Measurements from ENCODE around the gene WNK2. TPM values are rescaled to one million over a fixed set of nuclear protein-coding genes. Genes with fewer than 3 reads are reported as not detected.
A peak's percentile ranks its signal among the peaks of the same experiment; 100 is the strongest.
"Not testable (repeated sequence)": the region's sequence is repeated elsewhere in the genome, so short reads cannot be mapped to it uniquely, and the experiment has no call there.

The WNK2 gene
- 0.22 TPM in 1 of 2 replicates, not detected in the other for total RNA-seq (2012; rRNA removed)

DNA sequence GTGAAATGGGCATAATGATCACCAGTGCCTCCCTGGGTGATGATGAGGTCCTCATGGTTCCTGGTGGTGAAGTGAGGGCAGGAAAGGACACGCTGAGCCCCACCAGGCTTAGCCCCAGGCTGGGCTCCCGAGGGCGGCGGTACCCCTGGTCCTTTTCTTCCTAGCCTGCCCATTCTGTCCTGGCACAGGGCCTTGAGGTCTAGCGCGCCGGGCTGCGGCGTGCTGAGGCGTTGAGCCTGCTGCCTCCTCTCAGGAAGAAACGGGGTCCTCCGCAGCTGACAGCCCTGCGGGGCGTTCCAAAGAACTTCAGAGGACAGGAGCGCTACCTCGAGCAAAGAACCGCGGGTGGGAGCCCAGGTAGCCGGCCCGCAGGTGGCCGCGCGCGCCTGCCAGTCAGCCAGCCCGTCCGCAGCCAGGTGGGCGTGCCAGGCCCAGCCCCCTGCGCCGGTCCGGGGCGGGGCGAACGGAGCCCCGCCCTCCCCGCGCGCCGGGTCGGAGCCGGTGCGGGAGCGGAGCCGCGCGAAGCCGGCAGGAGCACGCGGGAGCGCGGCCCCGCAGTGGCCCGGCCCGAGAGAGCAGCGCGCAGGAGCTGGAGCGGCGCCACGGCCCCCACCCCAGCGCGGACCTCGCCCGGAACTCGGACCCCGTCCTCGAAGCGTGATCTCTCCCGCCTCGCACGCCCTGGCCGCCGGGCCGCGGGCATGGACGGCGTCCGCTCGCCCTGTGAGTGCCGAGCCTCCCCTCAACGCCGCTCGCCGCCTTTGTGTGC, at the start of gene WNK2:
WNK2 (plus strand) TSS at position 477 of the 769 bp plus-strand sequence. CDS start 791 bp downstream, outside the sequence.
- no peaks in the 10 kb centered on the region for H3K36me3 ChIP-seq (ENCODE audit: insufficient read depth, low read length)
- peak within 1 kb of the TSS; percentile 59 for H3K4me3 ChIP-seq (ENCODE audit: low read length)
- no peaks in the 10 kb centered on the region for H3K4me1 ChIP-seq (ENCODE audit: control insufficient read depth, insufficient read depth, low read length)
- H3K27me3 ChIP-seq (ENCODE audit: control insufficient read depth, insufficient read depth, low read length): peaks cover 70% of the 10 kb centered on the region
- no peak within 1 kb of the TSS for H3K9ac ChIP-seq (ENCODE audit: low read depth, low read length)
- H3K4me2 ChIP-seq (ENCODE audit: low read length): peak within 1 kb of the TSS; percentile 74
- no peaks in the 10 kb centered on the region for H3K9me3 ChIP-seq (replicated peaks; ENCODE audit: low read length)

- Histone ChIP-seq H3K4me2 (ENCODE audit: low read length) (peak overlapping the region; percentile 89), H3K4me3 (ENCODE audit: low read length) (peak overlapping the region; percentile 92), H3K36me3 (ENCODE audit: insufficient read depth, low read length) (no peaks in the 10 kb centered on the region), H3K9me3 (replicated peaks; ENCODE audit: low read length) (peaks cover 4% of the 10 kb centered on the region), H3K9ac (ENCODE audit: low read depth, low read length) (peak overlapping the region; percentile 87), H3K27me3 (ENCODE audit: control insufficient read depth, insufficient read depth, low read length) (no peaks in the 10 kb centered on the region), H3K4me1 (ENCODE audit: control insufficient read depth, insufficient read depth, low read length) (peaks cover 42% of the 10 kb centered on the region)
Observed at GRCh38 chr9:93134740-93135444, 49.0 kb upstream of the WNK2 start.

- peaks cover 41% of the 10 kb centered on the region for H3K4me1 ChIP-seq (ENCODE audit: control insufficient read depth, insufficient read depth, low read length)
- no peaks in the 10 kb centered on the region for H3K27me3 ChIP-seq (ENCODE audit: control insufficient read depth, insufficient read depth, low read length)
- no peak overlapping the region for H3K4me3 ChIP-seq (ENCODE audit: low read length)
- peaks cover 4% of the 10 kb centered on the region for H3K9me3 ChIP-seq (replicated peaks; ENCODE audit: low read length)
- H3K36me3 ChIP-seq (ENCODE audit: insufficient read depth, low read length): no peaks in the 10 kb centered on the region
- no peak overlapping the region for H3K9ac ChIP-seq (ENCODE audit: low read depth, low read length)
- peak overlapping the region; percentile 21 for H3K4me2 ChIP-seq (ENCODE audit: low read length)
Observed at GRCh38 chr9:93136011-93136440, 47.9 kb upstream of the WNK2 start.

- H3K36me3 ChIP-seq (ENCODE audit: insufficient read depth, low read length): no peaks in the 10 kb centered on the region
- H3K4me3 ChIP-seq (ENCODE audit: low read length): no peak overlapping the region
- no peaks in the 10 kb centered on the region for H3K27me3 ChIP-seq (ENCODE audit: control insufficient read depth, insufficient read depth, low read length)
- no peak overlapping the region for H3K4me2 ChIP-seq (ENCODE audit: low read length)
- peaks cover 28% of the 10 kb centered on the region for H3K4me1 ChIP-seq (ENCODE audit: control insufficient read depth, insufficient read depth, low read length)
- H3K9me3 ChIP-seq (replicated peaks; ENCODE audit: low read length): peaks cover 4% of the 10 kb centered on the region
- H3K9ac ChIP-seq (ENCODE audit: low read depth, low read length): no peak overlapping the region
Observed at GRCh38 chr9:93137362-93137761, 46.6 kb upstream of the WNK2 start.

DNA sequence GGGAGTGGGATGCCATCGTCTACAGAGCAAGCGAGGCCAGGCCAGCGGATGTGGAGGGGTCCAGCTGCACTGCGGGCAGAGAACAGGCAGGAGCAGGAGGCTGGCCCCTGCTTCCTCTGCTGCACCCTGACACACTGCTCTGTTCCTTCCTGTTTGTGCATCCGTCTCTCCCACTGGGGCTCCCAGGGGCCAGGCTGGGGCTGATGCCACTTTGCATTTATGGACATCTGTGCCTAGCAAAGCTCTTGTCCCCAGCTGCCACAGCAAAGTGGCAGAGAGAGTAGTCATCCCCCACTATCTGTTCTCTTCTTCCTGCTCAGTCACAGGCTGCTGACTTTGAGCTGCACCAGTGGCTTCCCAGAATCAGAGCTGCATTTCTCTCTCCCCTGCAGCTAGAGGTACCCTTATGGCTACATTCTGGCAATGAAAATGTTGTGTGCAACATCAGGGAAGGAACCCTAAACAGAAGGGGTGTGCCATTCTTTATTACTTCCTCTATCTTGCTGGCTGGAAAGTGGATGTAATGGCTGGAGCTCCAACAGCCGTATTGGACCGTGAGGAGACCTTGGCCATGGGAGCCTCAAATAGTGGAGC, 45.7 kb upstream of the WNK2 start:
- H3K27me3 ChIP-seq (ENCODE audit: control insufficient read depth, insufficient read depth, low read length): no peaks in the 10 kb centered on the region
- H3K36me3 ChIP-seq (ENCODE audit: insufficient read depth, low read length): no peaks in the 10 kb centered on the region
- H3K9me3 ChIP-seq (replicated peaks; ENCODE audit: low read length): peaks cover 4% of the 10 kb centered on the region
- H3K9ac ChIP-seq (ENCODE audit: low read depth, low read length): no peak overlapping the region
- no peak overlapping the region for H3K4me2 ChIP-seq (ENCODE audit: low read length)
- peaks cover 19% of the 10 kb centered on the region for H3K4me1 ChIP-seq (ENCODE audit: control insufficient read depth, insufficient read depth, low read length)
- H3K4me3 ChIP-seq (ENCODE audit: low read length): no peak overlapping the region

GRCh38 chr9:93139365-93140182, 44.4 kb upstream of the WNK2 start:
- Histone ChIP-seq H3K9ac (ENCODE audit: low read depth, low read length) (no peak overlapping the region), H3K4me3 (ENCODE audit: low read length) (no peak overlapping the region), H3K4me1 (ENCODE audit: control insufficient read depth, insufficient read depth, low read length) (peaks cover 21% of the 10 kb centered on the region), H3K4me2 (ENCODE audit: low read length) (no peak overlapping the region), H3K27me3 (ENCODE audit: control insufficient read depth, insufficient read depth, low read length) (peaks cover 2% of the 10 kb centered on the region), H3K36me3 (ENCODE audit: insufficient read depth, low read length) (no peaks in the 10 kb centered on the region), H3K9me3 (replicated peaks; ENCODE audit: low read length) (peaks cover 4% of the 10 kb centered on the region)

GRCh38 chr9:93141771-93142483, 42.0 kb upstream of the WNK2 start:
- Histone ChIP-seq H3K9me3 (replicated peaks; ENCODE audit: low read length) (peaks cover 4% of the 10 kb centered on the region), H3K4me1 (ENCODE audit: control insufficient read depth, insufficient read depth, low read length) (peaks cover 8% of the 10 kb centered on the region), H3K36me3 (ENCODE audit: insufficient read depth, low read length) (no peaks in the 10 kb centered on the region), H3K27me3 (ENCODE audit: control insufficient read depth, insufficient read depth, low read length) (peaks cover 4% of the 10 kb centered on the region), H3K4me2 (ENCODE audit: low read length) (no peak overlapping the region), H3K4me3 (ENCODE audit: low read length) (no peak overlapping the region), H3K9ac (ENCODE audit: low read depth, low read length) (no peak overlapping the region)

- H3K36me3 ChIP-seq (ENCODE audit: insufficient read depth, low read length): no peaks in the 10 kb centered on the region
- no peak overlapping the region for H3K9ac ChIP-seq (ENCODE audit: low read depth, low read length)
- H3K9me3 ChIP-seq (replicated peaks; ENCODE audit: low read length): no peaks in the 10 kb centered on the region
- H3K4me1 ChIP-seq (ENCODE audit: control insufficient read depth, insufficient read depth, low read length): peaks cover 9% of the 10 kb centered on the region
- H3K4me2 ChIP-seq (ENCODE audit: low read length): peak overlapping the region; percentile 31
- H3K27me3 ChIP-seq (ENCODE audit: control insufficient read depth, insufficient read depth, low read length): peaks cover 4% of the 10 kb centered on the region
- no peak overlapping the region for H3K4me3 ChIP-seq (ENCODE audit: low read length)
Observed at GRCh38 chr9:93143830-93144530, 40.0 kb upstream of the WNK2 start.

DNA sequence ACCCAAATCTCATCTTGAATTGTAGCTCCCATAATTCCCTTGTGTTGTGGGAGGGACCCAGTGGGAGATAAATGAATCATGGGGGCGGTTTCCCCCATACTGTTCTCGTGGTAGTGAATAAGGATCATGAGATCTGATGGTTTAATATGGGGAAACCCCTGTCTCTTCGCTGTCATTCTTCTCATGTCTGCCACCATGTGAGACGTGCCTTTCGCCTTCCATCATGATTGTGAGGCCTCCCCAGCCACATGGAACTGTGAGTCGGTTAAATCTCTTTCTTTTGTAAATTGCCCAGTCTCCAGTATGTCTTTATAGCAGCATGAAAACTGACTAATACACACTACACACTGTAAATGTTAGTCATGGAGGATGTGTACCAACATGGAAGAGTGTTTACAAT, 37.2 kb upstream of the WNK2 start:
- H3K4me2 ChIP-seq (ENCODE audit: low read length); H3K36me3 ChIP-seq (ENCODE audit: insufficient read depth, low read length); H3K9ac ChIP-seq (ENCODE audit: low read depth, low read length); H3K4me3 ChIP-seq (ENCODE audit: low read length); H3K9me3 ChIP-seq (replicated peaks; ENCODE audit: low read length); H3K27me3 ChIP-seq (ENCODE audit: control insufficient read depth, insufficient read depth, low read length): not testable (repeated sequence)
- peaks cover 14% of the 10 kb centered on the region for H3K4me1 ChIP-seq (ENCODE audit: control insufficient read depth, insufficient read depth, low read length)

DNA sequence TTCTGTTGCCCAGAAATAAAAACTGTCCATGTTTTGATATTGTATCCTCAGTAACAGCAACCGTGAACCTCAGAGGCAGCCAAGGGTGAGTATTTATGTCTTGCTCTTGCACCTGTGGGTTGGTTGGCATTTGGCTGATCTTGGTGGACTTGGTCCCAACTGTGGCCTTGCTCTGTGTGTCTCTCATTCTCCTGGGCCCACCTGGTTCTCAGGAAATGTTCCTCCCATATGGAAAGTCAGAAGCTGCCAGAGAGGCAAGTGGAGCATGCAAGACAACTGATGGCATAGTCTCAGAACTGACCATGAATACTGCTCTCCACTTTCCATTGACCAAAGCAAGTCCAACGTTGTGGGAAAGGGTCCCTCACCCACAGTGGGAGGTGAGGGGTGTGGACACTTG, 36.3 kb upstream of the WNK2 start:
- Histone ChIP-seq H3K4me3 (ENCODE audit: low read length) (no peak overlapping the region), H3K27me3 (ENCODE audit: control insufficient read depth, insufficient read depth, low read length) (peaks cover 8% of the 10 kb centered on the region), H3K36me3 (ENCODE audit: insufficient read depth, low read length) (no peaks in the 10 kb centered on the region), H3K4me1 (ENCODE audit: control insufficient read depth, insufficient read depth, low read length) (peaks cover 14% of the 10 kb centered on the region), H3K9me3 (replicated peaks; ENCODE audit: low read length) (no peaks in the 10 kb centered on the region), H3K4me2 (ENCODE audit: low read length) (no peak overlapping the region), H3K9ac (ENCODE audit: low read depth, low read length) (no peak overlapping the region)

Data from skeletal muscle satellite cell (primary cell).